ENCODE data around the gene PRDM16. TPM values are rescaled to one million over a fixed set of nuclear protein-coding genes. Genes with fewer than 3 reads are reported as not detected.

Gene PRDM16
- total and polyA plus RNA-seq, 2 of the 4 experiments (the other 2 are of a cell fraction) = 0.02 TPM; not detected in 1

DNA sequence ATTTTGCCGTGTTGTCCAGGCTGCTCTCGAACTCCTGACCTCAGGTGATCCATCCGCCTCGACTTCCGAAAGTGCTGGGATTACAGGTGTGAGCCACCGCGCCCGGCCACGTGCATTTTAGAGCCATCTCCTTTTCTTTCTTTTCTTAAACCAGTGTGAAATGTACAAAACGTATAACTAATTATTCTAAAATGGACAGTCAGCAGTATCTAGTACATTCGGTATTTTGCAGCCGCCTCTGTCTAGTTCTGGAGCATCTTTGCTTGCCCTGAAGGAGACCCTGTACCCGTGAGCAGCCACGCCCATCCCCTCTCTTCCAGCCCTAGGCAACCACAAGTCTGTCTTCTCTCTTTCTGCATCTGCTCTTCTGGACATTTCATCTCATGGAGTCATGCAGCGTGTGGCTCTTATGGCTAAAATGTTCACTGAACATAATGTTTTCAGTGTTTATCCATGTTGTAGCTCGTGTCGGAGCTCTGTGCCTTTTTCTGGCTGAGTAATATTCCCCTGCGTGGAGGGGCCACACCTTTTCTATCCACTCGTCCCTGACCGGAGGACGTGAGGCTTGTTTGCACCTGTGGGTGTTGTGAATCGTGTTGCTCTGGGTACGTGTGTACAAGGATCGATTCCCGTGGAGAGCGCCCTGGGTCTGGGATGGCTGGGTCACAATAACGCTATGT is 198.0 kb downstream of the PRDM16 start:
- Histone ChIP-seq H2BK15ac (ENCODE audit: low read depth, low read length) (no peak overlapping the region), H3K4me2 (ENCODE audit: low read depth, low read length) (no peak overlapping the region), H2AK9ac (replicated peaks; ENCODE audit: low read depth, low read length, poor library complexity) (no peak overlapping the region), H4K5ac (ENCODE audit: low read depth, low read length) (no peak overlapping the region), H3K14ac (replicated peaks; ENCODE audit: low read depth, low read length) (no peak overlapping the region), H4K8ac (ENCODE audit: low read depth in 2 of 2, low read length in 2 of 2) (no peak overlapping the region), H3K18ac (ENCODE audit: low read depth, low read length) (no peak overlapping the region), H4K91ac (ENCODE audit: insufficient read depth, low read depth, low read length) (no peak overlapping the region), H2AFZ (replicated peaks; ENCODE audit: low read length, poor library complexity) (no peak overlapping the region), H3K9ac (ENCODE audit: low read depth, low read length) (no peak overlapping the region), H3K56ac (ENCODE audit: extremely low read depth, insufficient read depth, low read length) (no peak overlapping the region), H4K20me1 (ENCODE audit: insufficient read depth, low read length) (no peaks in the 10 kb centered on the region), H3K36me3 (ENCODE audit: control insufficient read depth, insufficient read depth, low read length) (no peaks in the 10 kb centered on the region), H3K4ac (ENCODE audit: low read depth, low read length) (no peak overlapping the region), H3K27me3 (ENCODE audit: control insufficient read depth, insufficient read depth, low read length) (no peaks in the 10 kb centered on the region), H2BK5ac (ENCODE audit: low read depth, low read length, poor library complexity, severe bottlenecking) (no peak overlapping the region), H2BK120ac (ENCODE audit: low read depth, low read length) (no peak overlapping the region), H3K9me3 (ENCODE audit: control insufficient read depth, insufficient read depth, low read length) (peaks cover 12% of the 10 kb centered on the region), H2BK20ac (ENCODE audit: low read depth, low read length) (no peak overlapping the region), H3K9me1 (ENCODE audit: insufficient read depth, low read length) (no peaks in the 10 kb centered on the region), H3K4me3 (ENCODE audit: insufficient read depth, low read depth, low read length) (no peak overlapping the region), H3K27ac (ENCODE audit: insufficient read depth, low read length) (no peak overlapping the region), H2AK5ac (ENCODE audit: low read depth, low read length) (no peak overlapping the region), H3K4me1 (ENCODE audit: control insufficient read depth, insufficient read depth, low read length) (no peaks in the 10 kb centered on the region), H3K79me1 (ENCODE audit: low read depth in 1 of 2, low read length in 2 of 2) (no peaks in the 10 kb centered on the region), H3K23ac (ENCODE audit: low read depth, low read length) (no peak overlapping the region)
- DNase-seq (no peak), ATAC-seq (ENCODE audit: low read depth) (no peak)
- dilution Hi-C loops (cut with HindIII; ENCODE audit: low sequenced_read_pairs, unreplicated experiment) = no loop called here
- intact Hi-C loops (cut with micrococcal nuclease) = no loop called here
- 69% methylated on average over 13 of the region's 27 CpGs; no CpG with 5 or more reads in 1 of the 2 experiments for WGBS, 2 experiments (ENCODE audit: extremely low coverage in 2 of 2, insufficient read length in 1 of 2)
- in situ Hi-C loops (cut with MboI; ENCODE audit: low sequenced_read_pairs) = no loop called here
- no TSS peak for BruUV-seq (replicated peaks)
- POLR2A ChIA-PET (ENCODE audit: unreplicated experiment) = no interaction called here
- CTCF ChIA-PET = no interaction called here
- no peak for TF ChIP-seq CEBPB (IDR thresholded peaks at IDR 0.05; ENCODE audit: low read depth, low read length)
- no peak for TF ChIP-seq SMC3 (IDR thresholded peaks at IDR 0.05; ENCODE audit: low read depth, low read length)
- TF ChIP-seq RFX5 (IDR thresholded peaks at IDR 0.05; ENCODE audit: low read depth, low read length) = no peak
